Thyroid gland (tissue), 4 donors: ENCODE results near the gene MET. TPM values are rescaled to one million over a fixed set of nuclear protein-coding genes. Genes with fewer than 3 reads are reported as not detected.

ENCODE experiments used
- DNase-seq, 2 donors: peaks; one replicate each; pipeline ENCODE4 v3.0.0-alpha.2; 2019
- H3K27ac ChIP-seq, 3 donors: fragments of 200-600 bp; sonication (generic); 1 replicate in 2 of 3; 2 replicates in 1 of 3; pipeline ENCODE4 v1.5.1; 2016 to 2019; ENCODE audit warnings: mild to moderate bottlenecking in 1 of 3, moderate library complexity in 1 of 3
- H3K27me3 ChIP-seq: fragments of 200-600 bp; sonication (generic); one replicate; pipeline ENCODE4 v1.5.1; 2019
- H3K36me3 ChIP-seq, 2 donors: fragments of 200-600 bp; sonication (generic); one replicate each; pipeline ENCODE4 v1.5.1; 2016 to 2019
- H3K4me1 ChIP-seq, 2 donors: fragments of 200-600 bp; sonication (generic); one replicate each; pipeline ENCODE4 v1.5.1; 2017 to 2019
- H3K4me3 ChIP-seq, 3 donors: fragments of 200-600 bp; sonication (generic); replicated peaks in 1 of 3; 1 replicate in 2 of 3; 2 replicates in 1 of 3; pipeline ENCODE4 v1.5.1; 2016; ENCODE audit warnings: mild to moderate bottlenecking in 1 of 3
- H3K9me3 ChIP-seq: fragments of 200-600 bp; sonication (generic); one replicate; pipeline ENCODE4 v1.5.1; 2017
- POLR2A ChIP-seq, 2 donors: fragments of 450-650 bp; IDR thresholded peaks; one replicate each; pipeline ENCODE4 v1.6.1; 2017; ENCODE audit warnings: antibody characterized with exemption in 2 of 2, mild to moderate bottlenecking in 2 of 2, moderate library complexity in 1 of 2
- WGBS, 2 donors: methylation state at CpG; one replicate each; pipeline ENCODE4 v1.1.5; 2017; 5-methylcytosine and 5-hydroxymethylcytosine counted together
- intact Hi-C: fragments of 100-400 bp; cut with DNase I; formaldehyde crosslinking; loops from one replicate; pipeline ENCODE4 v1.15.1; 2023
- total RNA-seq, 4 donors: library from RNA; depleted of rRNA; stranded (reverse); fragments of >200 nt; gene quantifications; one replicate each; pipeline ENCODE4 v1.2.3, GENCODE V29; 2016
- TF ChIP-seq, protein P1 (sequence below), 6 experiments: fragments of 200-600 bp in 3 of 6; fragments of 450-650 bp in 3 of 6; sonication (generic) in 3 of 6; IDR thresholded peaks; one replicate each; pipeline ENCODE4 v1.5.1; 2016 to 2019; ENCODE audit warnings: antibody characterized with exemption in 6 of 6, mild to moderate bottlenecking in 2 of 6, inconsistent platforms in 1 of 6, moderate library complexity in 1 of 6

MET gene
- total RNA-seq, 4 donors from 2014 or later = 41.5 to 59.6 (median 52.7) TPM

DNA sequence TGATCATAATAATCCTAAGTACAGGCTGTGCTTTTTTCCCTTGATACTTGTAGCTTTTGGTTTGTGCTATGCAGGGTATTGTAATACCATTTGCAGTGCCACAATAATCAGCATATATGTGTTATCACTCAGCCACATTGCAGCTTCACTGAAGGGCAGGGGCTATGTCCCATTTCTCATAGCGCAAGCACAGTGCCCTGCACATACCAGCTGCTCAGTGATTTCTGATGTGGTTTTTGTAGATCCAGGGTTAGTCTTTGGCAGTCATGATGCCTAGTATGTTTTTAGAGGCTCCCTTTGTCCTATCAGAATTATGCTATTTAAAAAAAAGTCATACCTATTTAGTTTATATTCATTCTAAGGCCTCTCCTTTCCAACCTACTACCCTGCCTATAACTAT is 25.8 kb downstream of the MET start:
- no peaks in the 10 kb centered on the region for H3K36me3 ChIP-seq
- peaks cover 0 to 8% of the 10 kb centered on the region in 2 donors for H3K4me1 ChIP-seq
- no peak for DNase-seq
- TF ChIP-seq, protein P1, sequence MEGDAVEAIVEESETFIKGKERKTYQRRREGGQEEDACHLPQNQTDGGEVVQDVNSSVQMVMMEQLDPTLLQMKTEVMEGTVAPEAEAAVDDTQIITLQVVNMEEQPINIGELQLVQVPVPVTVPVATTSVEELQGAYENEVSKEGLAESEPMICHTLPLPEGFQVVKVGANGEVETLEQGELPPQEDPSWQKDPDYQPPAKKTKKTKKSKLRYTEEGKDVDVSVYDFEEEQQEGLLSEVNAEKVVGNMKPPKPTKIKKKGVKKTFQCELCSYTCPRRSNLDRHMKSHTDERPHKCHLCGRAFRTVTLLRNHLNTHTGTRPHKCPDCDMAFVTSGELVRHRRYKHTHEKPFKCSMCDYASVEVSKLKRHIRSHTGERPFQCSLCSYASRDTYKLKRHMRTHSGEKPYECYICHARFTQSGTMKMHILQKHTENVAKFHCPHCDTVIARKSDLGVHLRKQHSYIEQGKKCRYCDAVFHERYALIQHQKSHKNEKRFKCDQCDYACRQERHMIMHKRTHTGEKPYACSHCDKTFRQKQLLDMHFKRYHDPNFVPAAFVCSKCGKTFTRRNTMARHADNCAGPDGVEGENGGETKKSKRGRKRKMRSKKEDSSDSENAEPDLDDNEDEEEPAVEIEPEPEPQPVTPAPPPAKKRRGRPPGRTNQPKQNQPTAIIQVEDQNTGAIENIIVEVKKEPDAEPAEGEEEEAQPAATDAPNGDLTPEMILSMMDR (IDR thresholded peaks at IDR 0.05) = no peak
- no peak for TF ChIP-seq POLR2A (IDR thresholded peaks at IDR 0.05)
- intact Hi-C loops = no loop called here
- H3K27ac ChIP-seq = no peak overlapping the region
- WGBS, 2 donors = 43 to 81% methylated on average over 1 of the region's 1 CpG
- H3K4me3 ChIP-seq = no peak overlapping the region
- H3K27me3 ChIP-seq = no peaks in the 10 kb centered on the region
- H3K9me3 ChIP-seq = no peaks in the 10 kb centered on the region

DNA sequence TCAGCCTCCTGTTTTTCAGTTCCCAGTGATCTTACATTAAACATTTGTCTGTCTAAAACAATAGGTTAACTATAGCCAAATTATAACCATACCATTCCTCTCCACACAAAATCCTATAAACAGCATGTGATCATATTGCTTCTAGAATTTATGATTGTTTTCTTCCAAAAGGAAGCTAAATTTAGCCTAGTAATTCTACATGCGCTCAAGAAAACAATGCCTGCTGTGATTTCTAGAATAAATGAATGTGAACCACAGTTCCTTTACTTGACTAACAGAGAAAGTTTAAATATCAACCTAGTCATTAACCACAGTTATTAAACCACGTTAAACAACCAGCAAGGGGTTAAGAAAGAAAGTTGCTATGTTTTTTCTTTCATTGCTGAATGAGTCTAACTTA is 26.4 kb downstream of the MET start:
- no peak for DNase-seq
- Histone ChIP-seq H3K27ac (no peak overlapping the region), H3K9me3 (no peaks in the 10 kb centered on the region), H3K4me1 (peaks cover 0 to 10% of the 10 kb centered on the region in 2 donors), H3K36me3 (no peaks in the 10 kb centered on the region), H3K27me3 (no peaks in the 10 kb centered on the region), H3K4me3 (no peak overlapping the region)
- 85 to 88% methylated on average over 2 of the region's 2 CpGs for WGBS, 2 donors
- TF ChIP-seq, protein P1 (IDR thresholded peaks at IDR 0.05) = no peak
- no peak for TF ChIP-seq POLR2A (IDR thresholded peaks at IDR 0.05)
- intact Hi-C loops = no loop called here

DNA sequence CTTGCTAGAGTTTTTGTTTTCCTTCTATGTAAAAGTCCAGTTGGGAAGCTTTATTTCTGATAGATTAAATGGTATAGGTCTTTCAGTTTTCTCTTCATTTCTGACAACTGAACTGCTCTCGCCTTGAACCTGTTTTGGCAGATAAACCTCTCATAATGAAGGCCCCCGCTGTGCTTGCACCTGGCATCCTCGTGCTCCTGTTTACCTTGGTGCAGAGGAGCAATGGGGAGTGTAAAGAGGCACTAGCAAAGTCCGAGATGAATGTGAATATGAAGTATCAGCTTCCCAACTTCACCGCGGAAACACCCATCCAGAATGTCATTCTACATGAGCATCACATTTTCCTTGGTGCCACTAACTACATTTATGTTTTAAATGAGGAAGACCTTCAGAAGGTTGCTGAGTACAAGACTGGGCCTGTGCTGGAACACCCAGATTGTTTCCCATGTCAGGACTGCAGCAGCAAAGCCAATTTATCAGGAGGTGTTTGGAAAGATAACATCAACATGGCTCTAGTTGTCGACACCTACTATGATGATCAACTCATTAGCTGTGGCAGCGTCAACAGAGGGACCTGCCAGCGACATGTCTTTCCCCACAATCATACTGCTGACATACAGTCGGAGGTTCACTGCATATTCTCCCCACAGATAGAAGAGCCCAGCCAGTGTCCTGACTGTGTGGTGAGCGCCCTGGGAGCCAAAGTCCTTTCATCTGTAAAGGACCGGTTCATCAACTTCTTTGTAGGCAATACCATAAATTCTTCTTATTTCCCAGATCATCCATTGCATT is 27.1 kb downstream of the MET start:
- H3K27me3 ChIP-seq = no peaks in the 10 kb centered on the region
- WGBS, 2 donors = 93 to 94% methylated on average over 12 of the region's 12 CpGs
- DNase-seq = no peak
- intact Hi-C loops = no loop called here
- peaks cover 0 to 10% of the 10 kb centered on the region in 2 donors for H3K4me1 ChIP-seq
- no peak overlapping the region for H3K27ac ChIP-seq
- H3K36me3 ChIP-seq = no peaks in the 10 kb centered on the region
- no peak for TF ChIP-seq POLR2A (IDR thresholded peaks at IDR 0.05)
- TF ChIP-seq, protein P1 (IDR thresholded peaks at IDR 0.05) = no peak
- no peaks in the 10 kb centered on the region for H3K9me3 ChIP-seq
- H3K4me3 ChIP-seq = no peak overlapping the region

DNA sequence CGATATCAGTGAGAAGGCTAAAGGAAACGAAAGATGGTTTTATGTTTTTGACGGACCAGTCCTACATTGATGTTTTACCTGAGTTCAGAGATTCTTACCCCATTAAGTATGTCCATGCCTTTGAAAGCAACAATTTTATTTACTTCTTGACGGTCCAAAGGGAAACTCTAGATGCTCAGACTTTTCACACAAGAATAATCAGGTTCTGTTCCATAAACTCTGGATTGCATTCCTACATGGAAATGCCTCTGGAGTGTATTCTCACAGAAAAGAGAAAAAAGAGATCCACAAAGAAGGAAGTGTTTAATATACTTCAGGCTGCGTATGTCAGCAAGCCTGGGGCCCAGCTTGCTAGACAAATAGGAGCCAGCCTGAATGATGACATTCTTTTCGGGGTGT is 27.7 kb downstream of the MET start:
- no peak for DNase-seq
- Histone ChIP-seq H3K9me3 (no peaks in the 10 kb centered on the region), H3K4me1 (peaks cover 0 to 10% of the 10 kb centered on the region in 2 donors), H3K27me3 (no peaks in the 10 kb centered on the region), H3K36me3 (no peaks in the 10 kb centered on the region), H3K4me3 (no peak overlapping the region), H3K27ac (no peak overlapping the region)
- WGBS, 2 donors = 91% methylated on average over 6 of the region's 6 CpGs
- no peak for TF ChIP-seq POLR2A (IDR thresholded peaks at IDR 0.05)
- TF ChIP-seq, protein P1 (IDR thresholded peaks at IDR 0.05) = no peak
- intact Hi-C loops = no loop called here

DNA sequence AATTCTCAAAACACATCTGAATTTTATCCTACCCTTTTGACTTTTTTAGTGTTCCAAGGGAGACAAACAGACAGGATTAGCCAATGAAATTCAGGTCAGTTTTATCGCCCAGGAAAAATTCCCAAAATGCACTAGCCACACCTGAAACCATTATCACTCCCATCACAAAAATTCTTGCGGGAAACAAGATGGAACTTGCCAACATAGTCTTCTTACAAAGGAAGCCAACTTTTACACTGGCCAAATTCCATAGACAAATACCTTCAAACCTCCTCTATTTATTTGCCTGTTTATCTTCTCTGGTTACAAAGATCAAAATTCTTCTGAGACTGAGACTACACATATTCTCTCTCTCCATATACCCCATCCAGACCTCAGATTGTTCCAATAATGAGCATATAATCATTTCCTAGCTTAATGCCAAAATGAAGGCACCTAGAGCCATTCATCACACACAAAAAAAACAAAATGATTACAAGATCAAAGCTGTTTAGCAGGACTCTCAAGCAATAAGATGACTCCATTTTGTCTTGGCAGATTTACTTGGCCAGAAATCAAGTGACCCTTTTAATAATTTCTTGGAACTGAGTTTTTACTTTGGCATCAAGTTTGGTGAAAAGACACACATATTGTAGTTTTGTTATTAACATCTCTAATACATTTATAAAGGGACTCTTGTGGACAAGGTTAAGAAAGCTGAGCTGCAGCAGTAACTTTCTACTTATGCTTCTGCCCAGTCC is 30.2 kb downstream of the MET start:
- TF ChIP-seq, protein P1 (IDR thresholded peaks at IDR 0.05) = no peak
- no peak for TF ChIP-seq POLR2A (IDR thresholded peaks at IDR 0.05)
- 85 to 94% methylated on average over 2 of the region's 2 CpGs for WGBS, 2 donors
- DNase-seq = no peak
- H3K27me3 ChIP-seq = no peaks in the 10 kb centered on the region
- H3K4me1 ChIP-seq = peaks cover 5 to 27% of the 10 kb centered on the region in 2 donors
- H3K9me3 ChIP-seq = no peaks in the 10 kb centered on the region
- no peaks in the 10 kb centered on the region for H3K36me3 ChIP-seq
- H3K4me3 ChIP-seq = no peak overlapping the region
- intact Hi-C loops = no loop called here
- no peak overlapping the region for H3K27ac ChIP-seq
